ENCODE measurements around the gene DENND4C. TPM values are rescaled to one million over a fixed set of nuclear protein-coding genes. Genes with fewer than 3 reads are reported as not detected.
"Not testable (repeated sequence)": the region's sequence is repeated elsewhere in the genome, so short reads cannot be mapped to it uniquely, and the experiment has no call there.

DENND4C gene
- polyA plus RNA-seq, 3 donors from 2014 or later, result 40.6 to 49.1 (median 44.5) TPM

DNA sequence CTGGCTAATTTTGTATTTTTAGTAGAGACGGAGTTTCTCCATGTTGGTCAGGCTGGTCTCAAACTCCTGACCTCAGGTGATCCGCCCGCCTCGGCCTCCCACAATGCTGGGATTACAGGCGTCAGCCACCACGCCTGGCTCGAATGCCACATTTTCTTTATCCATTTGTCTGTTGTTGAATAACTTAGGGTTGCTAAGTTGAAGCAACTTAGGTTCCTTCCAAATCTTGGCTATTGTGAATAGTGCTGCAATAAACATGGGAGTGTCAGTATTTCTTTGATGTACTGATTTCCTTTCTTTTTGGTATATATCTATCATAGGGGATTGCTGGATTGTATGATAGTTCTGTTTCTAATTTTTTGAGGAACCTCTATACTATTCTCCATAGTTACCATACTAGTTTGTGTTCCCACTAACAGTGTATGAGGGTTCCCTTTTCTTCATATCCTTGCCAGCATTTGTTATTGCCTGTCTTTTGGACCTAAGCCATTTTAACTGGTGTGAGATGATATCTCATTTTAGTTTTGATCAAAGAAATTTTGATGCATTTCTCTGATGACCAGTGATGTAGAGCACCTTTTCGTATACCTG, 29.3 kb downstream of the DENND4C start:
- H3K4me3 Mint-ChIP-seq; H3K27me3 Mint-ChIP-seq (ENCODE audit: low read depth in 3 of 3); H3K9me3 Mint-ChIP-seq; DNase-seq; H3K36me3 Mint-ChIP-seq: not testable (repeated sequence)
- Mint-ChIP-seq H3K4me1 (peaks cover 59 to 69% of the 10 kb centered on the region in 2 donors), H3K27ac (peak overlapping the region in 3 of 6 donors; percentile 8 to 59 (median 13))

DNA sequence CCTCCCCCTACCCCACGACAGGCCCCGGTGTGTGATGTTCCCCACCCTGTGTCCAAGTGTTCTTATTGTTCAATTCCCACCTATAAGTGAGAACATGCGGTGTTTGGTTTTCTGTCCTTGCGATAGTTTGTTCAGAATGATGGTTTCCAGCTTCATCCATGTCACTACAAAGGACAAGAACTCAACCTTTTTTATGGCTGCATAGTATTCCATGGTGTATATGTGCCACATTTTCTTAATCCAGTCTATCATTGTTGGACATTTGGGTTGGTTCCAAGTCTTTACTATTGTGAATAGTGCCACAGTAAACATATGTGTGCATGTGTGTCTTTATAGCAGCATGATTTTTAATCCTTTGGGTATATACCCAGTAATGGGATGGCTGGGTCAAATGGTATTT, 35.1 kb downstream of the DENND4C start:
- H3K27ac Mint-ChIP-seq; DNase-seq; H3K4me3 Mint-ChIP-seq; H3K27me3 Mint-ChIP-seq (ENCODE audit: low read depth in 3 of 3); H3K9me3 Mint-ChIP-seq; H3K36me3 Mint-ChIP-seq: not testable (repeated sequence)
- H3K4me1 Mint-ChIP-seq, result peaks cover 84 to 86% of the 10 kb centered on the region in 2 donors

- Mint-ChIP-seq H3K27ac (peak overlapping the region in 5 of 6 donors; percentile 18 to 77 (median 62)), H3K4me1 (peaks cover 72 to 82% of the 10 kb centered on the region in 2 donors), H3K36me3 (peaks cover 6 to 10% (median 6%) of the 10 kb centered on the region in 3 donors), H3K4me3 (peak overlapping the region in 4 of 5 donors; percentile 28 to 61 (median 48))
- H3K9me3 Mint-ChIP-seq; H3K27me3 Mint-ChIP-seq (ENCODE audit: low read depth in 3 of 3): not testable (repeated sequence)
- peak in 1 of 3 donors; percentile 6 for DNase-seq
Observed at GRCh38 chr9:19266778-19267384, 36.4 kb downstream of the DENND4C start.

- Mint-ChIP-seq H3K9me3 (no peaks in the 10 kb centered on the region), H3K36me3 (peaks cover 6 to 10% (median 6%) of the 10 kb centered on the region in 3 donors), H3K4me1 (peaks cover 57 to 80% of the 10 kb centered on the region in 2 donors), H3K4me3 (peak overlapping the region in 2 of 5 donors; percentile 2 to 46), H3K27me3 (ENCODE audit: low read depth in 3 of 3) (peaks cover 0 to 3% (median 0%) of the 10 kb centered on the region in 3 donors), H3K27ac (peak overlapping the region in 4 of 6 donors; percentile 9 to 71 (median 63))
- DNase-seq, result no peak
Observed at GRCh38 chr9:19269582-19269981, 39.1 kb downstream of the DENND4C start.

GRCh38 chr9:19270421-19270949, 40.0 kb downstream of the DENND4C start:
- peaks cover 0 to 3% (median 0%) of the 10 kb centered on the region in 3 donors for H3K27me3 Mint-ChIP-seq (ENCODE audit: low read depth in 3 of 3)
- peaks cover 6 to 10% (median 6%) of the 10 kb centered on the region in 3 donors for H3K36me3 Mint-ChIP-seq
- no peak overlapping the region for H3K4me3 Mint-ChIP-seq
- peak overlapping the region in 1 of 6 donors; percentile 32 for H3K27ac Mint-ChIP-seq
- DNase-seq, result no peak
- no peaks in the 10 kb centered on the region for H3K9me3 Mint-ChIP-seq
- peaks cover 50 to 76% of the 10 kb centered on the region in 2 donors for H3K4me1 Mint-ChIP-seq

DNA sequence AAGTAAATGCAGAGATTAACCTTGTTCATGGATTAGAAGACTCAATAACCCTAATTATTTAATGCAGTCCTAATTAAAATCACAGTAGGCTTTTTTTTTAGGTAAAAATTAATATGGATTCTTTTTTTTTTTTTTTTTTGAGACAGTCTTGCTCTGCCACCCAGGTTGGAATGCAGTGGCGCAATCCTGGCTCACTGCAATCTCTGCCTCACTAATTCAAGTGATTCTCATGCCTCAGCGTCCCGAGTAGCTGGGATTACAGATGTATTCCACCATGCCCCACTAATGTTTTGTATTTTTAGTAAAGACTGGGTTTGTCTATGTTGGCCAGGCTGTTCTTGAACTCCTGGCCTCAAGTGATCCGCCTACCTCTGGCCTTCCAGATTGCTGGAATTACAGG, 40.6 kb downstream of the DENND4C start:
- H3K4me1 Mint-ChIP-seq, result peaks cover 50 to 80% of the 10 kb centered on the region in 2 donors
- peaks cover 6 to 10% (median 6%) of the 10 kb centered on the region in 3 donors for H3K36me3 Mint-ChIP-seq
- no peak overlapping the region for H3K27ac Mint-ChIP-seq

DNA sequence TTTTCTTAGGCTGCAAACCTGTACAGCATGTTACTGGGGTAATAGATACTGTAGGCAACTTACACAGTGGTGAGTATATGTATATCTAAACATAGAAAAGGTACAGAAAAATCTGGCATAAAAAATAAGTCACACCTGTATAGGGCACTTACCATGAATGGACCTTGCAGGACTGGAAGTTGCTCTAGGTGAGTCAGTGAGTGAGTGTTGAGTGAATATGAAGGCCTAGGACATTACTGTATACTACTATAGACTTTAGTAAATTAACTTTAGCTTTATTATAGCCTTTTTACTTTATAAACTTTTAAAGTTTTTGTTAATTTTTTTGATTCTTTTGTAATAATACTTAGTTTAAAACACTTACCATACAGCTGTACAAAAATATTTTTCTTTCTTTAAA, 51.3 kb downstream of the DENND4C start:
- DNase-seq, result no peak
- H3K36me3 Mint-ChIP-seq, result no peaks in the 10 kb centered on the region
- H3K27ac Mint-ChIP-seq, result peak overlapping the region in 3 of 6 donors; percentile 8 to 51 (median 16)
- H3K4me1 Mint-ChIP-seq, result peaks cover 41 to 66% of the 10 kb centered on the region in 2 donors
- H3K4me3 Mint-ChIP-seq, result no peak overlapping the region
- H3K27me3 Mint-ChIP-seq (ENCODE audit: low read depth in 3 of 3), result peaks cover 0 to 1% (median 0%) of the 10 kb centered on the region in 3 donors
- no peaks in the 10 kb centered on the region for H3K9me3 Mint-ChIP-seq

More for the DNA sequence above, 40.6 kb downstream of the DENND4C start:
- no peak for DNase-seq
- no peaks in the 10 kb centered on the region for H3K9me3 Mint-ChIP-seq
- H3K27me3 Mint-ChIP-seq (ENCODE audit: low read depth in 3 of 3), result peaks cover 0 to 3% (median 0%) of the 10 kb centered on the region in 3 donors
- H3K4me3 Mint-ChIP-seq, result no peak overlapping the region

DNA sequence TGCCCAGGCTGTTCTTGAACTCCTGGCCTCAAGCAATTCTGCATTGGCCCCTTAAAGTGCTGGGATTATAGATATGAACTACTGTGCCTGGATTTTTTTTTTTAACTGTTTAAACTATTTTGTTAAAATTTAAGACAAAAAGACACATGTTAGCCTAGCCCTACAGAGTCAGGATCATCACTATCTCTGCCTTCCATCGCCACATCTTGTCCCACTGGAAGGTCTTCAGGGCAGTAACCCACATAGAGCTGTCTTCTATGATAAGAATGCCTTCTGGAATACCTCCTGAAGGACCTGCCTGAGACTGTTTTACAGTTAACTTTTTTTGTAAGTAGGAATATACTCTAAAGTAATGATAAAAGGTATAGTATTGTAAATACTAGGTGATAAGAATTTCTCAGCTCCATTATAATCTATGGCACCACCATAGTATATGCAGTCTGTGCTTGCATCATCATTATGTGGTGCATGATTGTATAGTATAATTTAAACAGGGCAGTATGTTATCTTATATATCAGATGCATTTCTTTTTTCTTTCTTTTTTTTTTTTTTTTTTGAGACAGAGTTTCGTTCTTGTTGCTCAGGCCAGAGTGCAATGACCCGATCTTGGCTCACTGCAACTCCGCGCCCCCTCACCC, 52.7 kb downstream of the DENND4C start:
- no peaks in the 10 kb centered on the region for H3K36me3 Mint-ChIP-seq

DNA sequence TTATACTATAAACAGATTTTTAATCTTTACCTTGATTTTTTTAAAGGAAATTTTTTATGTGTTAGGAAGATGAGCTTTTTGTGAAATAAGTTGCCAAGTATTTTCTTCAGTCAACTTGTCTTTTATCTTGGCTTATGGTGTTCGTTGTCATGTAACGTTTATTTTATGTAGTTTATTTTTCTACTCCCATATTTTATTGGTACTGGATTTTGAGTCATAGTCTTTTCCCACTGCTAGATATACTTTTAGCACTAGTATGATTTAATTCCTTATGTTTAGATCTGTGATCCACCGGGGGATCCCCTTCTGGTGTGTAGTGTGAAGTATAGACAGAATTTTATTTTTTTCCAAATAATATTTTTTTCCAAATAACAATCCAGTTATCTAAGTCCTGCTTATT, 54.2 kb downstream of the DENND4C start:
- Mint-ChIP-seq H3K4me1 (peaks cover 43 to 73% of the 10 kb centered on the region in 2 donors), H3K36me3 (peaks cover 0 to 4% (median 0%) of the 10 kb centered on the region in 3 donors), H3K27ac (peak overlapping the region in 1 of 6 donors; percentile 22), H3K27me3 (ENCODE audit: low read depth in 3 of 3) (peaks cover 0 to 1% (median 0%) of the 10 kb centered on the region in 3 donors), H3K9me3 (no peaks in the 10 kb centered on the region), H3K4me3 (no peak overlapping the region)
- DNase-seq, result no peak

More for the DNA sequence above, 52.7 kb downstream of the DENND4C start:
- Mint-ChIP-seq H3K4me3 (peak overlapping the region in 1 of 5 donors; percentile 15), H3K27ac (peak overlapping the region in 3 of 6 donors; percentile 3 to 49 (median 48)), H3K27me3 (ENCODE audit: low read depth in 3 of 3) (peaks cover 0 to 1% (median 0%) of the 10 kb centered on the region in 3 donors), H3K9me3 (no peaks in the 10 kb centered on the region), H3K4me1 (peaks cover 37 to 62% of the 10 kb centered on the region in 2 donors)
- no peak for DNase-seq

DNA sequence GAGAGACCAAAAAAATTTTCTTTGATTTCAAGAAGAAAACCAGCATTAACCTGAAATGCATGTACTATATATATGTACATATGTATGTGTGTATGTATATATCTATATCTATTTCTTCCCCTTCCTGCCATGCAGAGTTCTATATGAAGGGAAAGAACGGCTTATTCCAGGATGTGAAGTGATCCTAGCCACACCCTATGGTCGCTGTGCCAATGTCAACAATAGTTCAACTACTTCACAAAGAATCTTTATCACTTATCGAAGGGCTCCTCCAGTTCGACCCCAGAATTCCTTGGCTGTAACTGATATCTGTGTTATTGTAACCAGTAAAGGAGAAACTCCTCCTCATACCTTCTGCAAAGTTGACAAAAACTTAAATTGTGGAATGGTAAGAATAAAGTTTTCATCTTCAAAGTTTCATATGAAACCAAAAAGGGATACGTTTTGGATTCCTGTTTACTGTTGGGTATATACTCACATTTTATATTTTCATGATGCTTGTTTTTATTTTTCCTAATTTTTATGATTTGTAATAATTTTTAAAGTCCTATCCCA, 56.2 kb downstream of the DENND4C start:
- Mint-ChIP-seq H3K27me3 (ENCODE audit: low read depth in 3 of 3) (peaks cover 0 to 1% (median 0%) of the 10 kb centered on the region in 3 donors), H3K9me3 (no peaks in the 10 kb centered on the region), H3K36me3 (peaks cover 10 to 15% (median 12%) of the 10 kb centered on the region in 3 donors), H3K4me3 (no peak overlapping the region), H3K27ac (peak overlapping the region in 1 of 6 donors; percentile 49), H3K4me1 (peaks cover 42 to 65% of the 10 kb centered on the region in 2 donors)
- no peak for DNase-seq

- no peak overlapping the region for H3K4me3 Mint-ChIP-seq
Observed at GRCh38 chr9:19288081-19288480, 57.6 kb downstream of the DENND4C start.

DNA sequence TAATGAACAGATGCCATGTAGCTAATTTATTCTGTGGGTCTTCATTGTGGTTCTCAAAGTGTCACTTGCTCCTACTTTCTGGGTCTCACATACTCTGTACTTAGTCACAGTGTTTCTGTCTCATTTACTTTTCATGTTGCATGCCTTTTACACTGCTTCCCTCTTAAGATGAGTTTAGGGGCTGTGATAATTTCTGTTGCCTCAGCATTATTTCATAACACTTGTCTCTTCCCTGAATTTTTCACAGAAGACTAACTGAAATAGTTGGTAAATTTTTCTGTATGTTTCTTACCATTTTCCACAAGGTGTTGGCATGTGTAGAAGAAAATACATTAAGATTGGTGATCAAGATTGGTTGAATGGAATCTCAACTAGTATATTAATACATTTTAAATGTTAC, 59.6 kb downstream of the DENND4C start:
- H3K36me3 Mint-ChIP-seq, result peaks cover 17 to 25% (median 20%) of the 10 kb centered on the region in 3 donors
- no peak overlapping the region for H3K4me3 Mint-ChIP-seq
- peaks cover 22 to 36% of the 10 kb centered on the region in 2 donors for H3K4me1 Mint-ChIP-seq
- no peak for DNase-seq
- H3K27ac Mint-ChIP-seq, result peak overlapping the region in 3 of 6 donors; percentile 25 to 62 (median 34)
- H3K9me3 Mint-ChIP-seq, result no peaks in the 10 kb centered on the region
- H3K27me3 Mint-ChIP-seq (ENCODE audit: low read depth in 3 of 3), result peaks cover 0 to 4% (median 0%) of the 10 kb centered on the region in 3 donors

More at GRCh38 chr9:19288081-19288480, 57.6 kb downstream of the DENND4C start:
- no peaks in the 10 kb centered on the region for H3K9me3 Mint-ChIP-seq
- H3K36me3 Mint-ChIP-seq, result peaks cover 15 to 17% (median 16%) of the 10 kb centered on the region in 3 donors
- no peak overlapping the region for H3K27ac Mint-ChIP-seq
- no peak for DNase-seq
- H3K27me3 Mint-ChIP-seq (ENCODE audit: low read depth in 3 of 3), result no peaks in the 10 kb centered on the region
- H3K4me1 Mint-ChIP-seq, result peaks cover 35 to 56% of the 10 kb centered on the region in 2 donors

GRCh38 chr9:19294219-19294618, 63.7 kb downstream of the DENND4C start:
- no peaks in the 10 kb centered on the region for H3K9me3 Mint-ChIP-seq
- H3K36me3 Mint-ChIP-seq, result peaks cover 13 to 25% (median 20%) of the 10 kb centered on the region in 3 donors
- H3K4me3 Mint-ChIP-seq, result no peak overlapping the region
- no peak for DNase-seq
- H3K27me3 Mint-ChIP-seq (ENCODE audit: low read depth in 3 of 3), result peaks cover 0 to 5% (median 0%) of the 10 kb centered on the region in 3 donors
- H3K4me1 Mint-ChIP-seq, result peaks cover 4 to 12% of the 10 kb centered on the region in 2 donors
- peak overlapping the region in 3 of 6 donors; percentile 18 to 65 (median 56) for H3K27ac Mint-ChIP-seq

Data from immature natural killer cell (primary cell).